Smooth muscle cell of the brain vasculature (primary cell): ENCODE data around the gene INHBE.
"Not testable (repeated sequence)": the region's sequence is repeated elsewhere in the genome, so short reads cannot be mapped to it uniquely, and the experiment has no call there.

ENCODE experiments used
- DNase-seq: peaks from one replicate; pipeline ENCODE4 v3.0.0-alpha.2; 2012; ENCODE audit warnings: low read depth, low spot score

Gene INHBE

GRCh38 chr12:57454566-57455373 is at the start of gene INHBE:
Gene INHBE, plus strand, starts transcription at chr12:57455307. Its CDS starts 230 bp downstream, at chr12:57455537.
- no peak for DNase-seq

GRCh38 chr12:57410534-57410933 is 44.6 kb upstream of the INHBE start:
- DNase-seq = no peak

GRCh38 chr12:57414160-57414559 is 40.9 kb upstream of the INHBE start:
- not testable (repeated sequence) for DNase-seq

GRCh38 chr12:57415088-57415487 is 40.0 kb upstream of the INHBE start:
- no peak for DNase-seq

GRCh38 chr12:57416039-57416996 is 38.8 kb upstream of the INHBE start:
- DNase-seq = no peak

GRCh38 chr12:57418255-57418654 is 36.9 kb upstream of the INHBE start:
- DNase-seq = no peak

GRCh38 chr12:57419495-57419894 is 35.6 kb upstream of the INHBE start:
- no peak for DNase-seq

GRCh38 chr12:57420482-57420881 is 34.6 kb upstream of the INHBE start:
- no peak for DNase-seq

- DNase-seq = not testable (repeated sequence)
Measured at GRCh38 chr12:57426948-57427347, 28.2 kb upstream of the INHBE start.

GRCh38 chr12:57428965-57429364 is 26.1 kb upstream of the INHBE start:
- no peak for DNase-seq

- DNase-seq = no peak
Measured at GRCh38 chr12:57429473-57430111, 25.5 kb upstream of the INHBE start.

GRCh38 chr12:57430112-57430930 is 24.8 kb upstream of the INHBE start:
- no peak for DNase-seq

GRCh38 chr12:57430931-57431566 is 24.1 kb upstream of the INHBE start, which contains the start of gene R3HDM2:
Gene R3HDM2, minus strand, starts transcription at chr12:57431043. Its CDS starts 120,615 bp downstream, at chr12:57310428.
- peak; percentile 74 for DNase-seq

GRCh38 chr12:57431654-57432188 is 23.4 kb upstream of the INHBE start:
- DNase-seq = no peak

GRCh38 chr12:57433370-57433769 is 21.7 kb upstream of the INHBE start:
- no peak for DNase-seq

GRCh38 chr12:57434517-57435223 is 20.4 kb upstream of the INHBE start, which contains the start of gene INHBC:
Gene INHBC, plus strand, starts transcription at chr12:57434784. Its CDS starts 103 bp downstream, at chr12:57434887.
- DNase-seq = no peak

- DNase-seq = no peak
Measured at GRCh38 chr12:57435293-57435692, 19.8 kb upstream of the INHBE start.

GRCh38 chr12:57438400-57438799 is 16.7 kb upstream of the INHBE start:
- no peak for DNase-seq

- no peak for DNase-seq
Measured at GRCh38 chr12:57439762-57440266, 15.3 kb upstream of the INHBE start.
